Superior temporal gyrus (tissue), 1 donor: Measurements from ENCODE around the gene IPCEF1.
A peak's percentile ranks its signal among the peaks of the same experiment; 100 is the strongest.

Source experiments
- DNase-seq: peaks from one replicate; pipeline ENCODE4 v3.0.0-alpha.2; 2016; ENCODE audit errors: extremely low spot score

IPCEF1 gene

GRCh38 chr6:154356690-154357089 lies at the start of gene IPCEF1:
IPCEF1 (minus strand) TSS chr6:154356803; CDS start chr6:154265947, 90,856 bp downstream.
- DNase-seq = peak; percentile 48

- DNase-seq = no peak
Measured at GRCh38 chr6:154406301-154406700, 49.7 kb upstream of the IPCEF1 start.

- DNase-seq = no peak
Measured at GRCh38 chr6:154404791-154405400, 48.3 kb upstream of the IPCEF1 start.

- no peak for DNase-seq
Measured at GRCh38 chr6:154403788-154404187, 47.2 kb upstream of the IPCEF1 start.

GRCh38 chr6:154402081-154402780 lies 45.6 kb upstream of the IPCEF1 start:
- DNase-seq = no peak

GRCh38 chr6:154399097-154399496 lies 42.5 kb upstream of the IPCEF1 start:
- DNase-seq = peak; percentile 70

GRCh38 chr6:154397491-154398195 lies 41.0 kb upstream of the IPCEF1 start:
- no peak for DNase-seq

GRCh38 chr6:154395878-154396277 lies 39.3 kb upstream of the IPCEF1 start:
- DNase-seq = no peak

GRCh38 chr6:154395316-154395715 lies 38.7 kb upstream of the IPCEF1 start:
- no peak for DNase-seq

- peak; percentile 72 for DNase-seq
Measured at GRCh38 chr6:154394571-154394970, 38.0 kb upstream of the IPCEF1 start.

GRCh38 chr6:154390034-154390433 lies 33.4 kb upstream of the IPCEF1 start:
- DNase-seq = no peak

GRCh38 chr6:154388803-154389202 lies 32.2 kb upstream of the IPCEF1 start:
- no peak for DNase-seq

- DNase-seq = no peak
Measured at GRCh38 chr6:154386848-154387717, 30.5 kb upstream of the IPCEF1 start.

GRCh38 chr6:154384191-154384590 lies 27.6 kb upstream of the IPCEF1 start:
- DNase-seq = no peak

- no peak for DNase-seq
Measured at GRCh38 chr6:154383273-154383672, 26.7 kb upstream of the IPCEF1 start.

- DNase-seq = no peak
Measured at GRCh38 chr6:154382740-154383139, 26.1 kb upstream of the IPCEF1 start.

- no peak for DNase-seq
Measured at GRCh38 chr6:154381548-154381947, 24.9 kb upstream of the IPCEF1 start.

GRCh38 chr6:154380741-154381140 lies 24.1 kb upstream of the IPCEF1 start:
- DNase-seq = no peak

GRCh38 chr6:154379585-154379984 lies 23.0 kb upstream of the IPCEF1 start:
- DNase-seq = no peak

GRCh38 chr6:154378518-154378917 lies 21.9 kb upstream of the IPCEF1 start:
- DNase-seq = no peak

- DNase-seq = no peak
Measured at GRCh38 chr6:154377726-154378125, 21.1 kb upstream of the IPCEF1 start.

- no peak for DNase-seq
Measured at GRCh38 chr6:154373971-154374370, 17.4 kb upstream of the IPCEF1 start.
